ENCODE measurements around the gene MATN1. TPM values are rescaled to one million over a fixed set of nuclear protein-coding genes. Genes with fewer than 3 reads are reported as not detected.

The MATN1 gene
- total and polyA plus RNA-seq, 2 experiments from 2014 or later, result 0.32 TPM; not detected in 1

DNA sequence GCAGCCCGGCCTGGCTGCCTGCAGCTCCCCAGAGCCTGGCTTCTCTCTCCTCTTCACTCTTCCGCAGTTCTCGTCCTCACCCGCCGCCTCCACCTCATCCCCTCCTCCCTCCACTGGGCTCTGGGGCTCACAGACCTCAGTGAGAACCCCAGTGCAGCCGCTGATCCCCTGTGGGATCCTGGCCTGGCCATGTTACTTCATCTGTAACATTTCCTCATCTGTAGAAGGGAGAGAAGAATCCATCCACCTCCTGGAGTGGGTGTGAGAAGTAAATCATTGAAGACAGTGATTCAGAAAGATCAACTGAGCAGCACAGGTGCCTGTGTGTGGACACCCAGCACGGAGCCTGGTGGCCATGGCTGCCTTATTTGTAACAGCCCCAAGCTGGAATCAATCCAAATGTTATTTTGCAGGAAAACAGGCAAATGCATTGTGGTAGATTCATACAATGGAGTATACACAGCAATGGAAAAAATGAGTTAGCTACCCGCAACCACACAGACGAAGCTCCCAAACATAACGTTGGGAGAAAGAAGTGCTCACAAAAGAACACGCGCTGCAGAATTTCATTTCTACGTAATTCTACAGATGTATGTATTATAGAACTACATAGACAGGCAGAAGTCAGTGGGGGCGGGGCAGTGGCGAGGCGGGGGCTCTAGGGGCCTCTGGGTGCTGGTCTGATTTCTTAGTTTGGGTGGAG lies 25.5 kb upstream of the MATN1 start:
- H3K9ac ChIP-seq, result no peak overlapping the region
- H3K4me3 ChIP-seq, result no peak overlapping the region
- in situ Hi-C loops (cut with MboI), result no loop called here
- TF ChIP-seq EZH2 (IDR thresholded peaks at IDR 0.05; ENCODE audit: insufficient read depth, poor library complexity, severe bottlenecking) (no peak), EZH2phosphoT487 (IDR thresholded peaks at IDR 0.05; ENCODE audit: insufficient read depth, low read depth) (no peak)
- no peak overlapping the region for H3K27ac ChIP-seq
- H3K4me2 ChIP-seq (ENCODE audit: unreplicated experiment), result no peak overlapping the region
- 74 to 77% methylated on average over 16 of the region's 16 CpGs for WGBS, 2 experiments (ENCODE audit: low coverage in 1 of 2, low lambda C conversion rate in 2 of 2, missing lambda C conversion rate in 2 of 2)
- no peaks in the 10 kb centered on the region for H3K36me3 ChIP-seq (ENCODE audit: low read depth)
- no peaks in the 10 kb centered on the region for H3K79me2 ChIP-seq (ENCODE audit: insufficient read depth)
- no peak for DNase-seq
- no peaks in the 10 kb centered on the region; the same call in 1 of the 2 replicates for H3K4me1 ChIP-seq (ENCODE audit: insufficient read depth)
- H3K9me3 ChIP-seq (ENCODE audit: low read depth), result no peaks in the 10 kb centered on the region
- H3K9me2 ChIP-seq (ENCODE audit: insufficient read depth), result no peaks in the 10 kb centered on the region
- no peaks in the 10 kb centered on the region for H3K27me3 ChIP-seq (replicated peaks; ENCODE audit: insufficient read depth)
- H4K20me1 ChIP-seq (ENCODE audit: insufficient read depth), result no peaks in the 10 kb centered on the region
- H2AFZ ChIP-seq, result no peak overlapping the region
- no peaks in the 10 kb centered on the region for H3F3A ChIP-seq (ENCODE audit: insufficient read depth)

DNA sequence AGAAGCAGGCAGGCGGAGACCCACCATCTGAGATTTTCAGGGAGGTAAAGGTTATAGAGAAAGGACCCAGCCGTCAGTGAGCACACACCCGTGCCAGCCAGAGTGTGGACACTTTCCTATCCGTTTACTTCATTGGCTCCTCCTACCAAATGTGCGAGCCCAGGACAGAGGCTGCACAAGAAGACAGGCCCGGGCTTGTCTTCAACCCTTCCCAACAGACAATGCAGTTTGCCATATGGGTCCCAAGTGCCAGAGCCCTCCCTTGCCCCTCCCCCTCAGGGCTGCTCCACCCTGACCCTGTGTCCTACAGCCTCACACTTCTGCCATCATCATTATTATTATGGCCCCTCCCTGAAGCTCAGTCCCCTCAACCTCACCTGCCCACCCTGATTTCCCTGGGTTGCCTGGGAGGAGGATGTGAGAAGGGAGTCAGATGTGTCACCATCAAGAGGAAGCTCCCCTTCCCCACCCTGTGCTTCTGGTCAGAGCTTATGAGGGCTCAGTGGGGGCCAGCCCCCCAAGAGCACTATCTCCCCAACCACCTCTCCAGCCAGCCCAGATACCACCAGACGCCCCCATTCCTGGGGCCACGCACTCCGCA lies 24.8 kb upstream of the MATN1 start:
- DNase-seq, result no peak
- Histone ChIP-seq H3K4me2 (ENCODE audit: unreplicated experiment) (no peak overlapping the region), H2AFZ (no peak overlapping the region), H3K9ac (no peak overlapping the region), H3K79me2 (ENCODE audit: insufficient read depth) (no peaks in the 10 kb centered on the region), H3K4me1 (ENCODE audit: insufficient read depth) (no peaks in the 10 kb centered on the region; the same call in 1 of the 2 replicates), H4K20me1 (ENCODE audit: insufficient read depth) (no peaks in the 10 kb centered on the region), H3K27me3 (replicated peaks; ENCODE audit: insufficient read depth) (no peaks in the 10 kb centered on the region), H3K27ac (no peak overlapping the region), H3K9me3 (ENCODE audit: low read depth) (no peaks in the 10 kb centered on the region), H3K36me3 (ENCODE audit: low read depth) (no peaks in the 10 kb centered on the region), H3K9me2 (ENCODE audit: insufficient read depth) (no peaks in the 10 kb centered on the region), H3F3A (ENCODE audit: insufficient read depth) (no peaks in the 10 kb centered on the region), H3K4me3 (no peak overlapping the region)
- in situ Hi-C loops (cut with MboI), result no loop called here
- TF ChIP-seq EZH2phosphoT487 (IDR thresholded peaks at IDR 0.05; ENCODE audit: insufficient read depth, low read depth) (no peak), EZH2 (IDR thresholded peaks at IDR 0.05; ENCODE audit: insufficient read depth, poor library complexity, severe bottlenecking) (no peak)
- WGBS, 2 experiments (ENCODE audit: low coverage in 1 of 2, low lambda C conversion rate in 2 of 2, missing lambda C conversion rate in 2 of 2), result 34 to 41% methylated on average over 9 of the region's 9 CpGs

DNA sequence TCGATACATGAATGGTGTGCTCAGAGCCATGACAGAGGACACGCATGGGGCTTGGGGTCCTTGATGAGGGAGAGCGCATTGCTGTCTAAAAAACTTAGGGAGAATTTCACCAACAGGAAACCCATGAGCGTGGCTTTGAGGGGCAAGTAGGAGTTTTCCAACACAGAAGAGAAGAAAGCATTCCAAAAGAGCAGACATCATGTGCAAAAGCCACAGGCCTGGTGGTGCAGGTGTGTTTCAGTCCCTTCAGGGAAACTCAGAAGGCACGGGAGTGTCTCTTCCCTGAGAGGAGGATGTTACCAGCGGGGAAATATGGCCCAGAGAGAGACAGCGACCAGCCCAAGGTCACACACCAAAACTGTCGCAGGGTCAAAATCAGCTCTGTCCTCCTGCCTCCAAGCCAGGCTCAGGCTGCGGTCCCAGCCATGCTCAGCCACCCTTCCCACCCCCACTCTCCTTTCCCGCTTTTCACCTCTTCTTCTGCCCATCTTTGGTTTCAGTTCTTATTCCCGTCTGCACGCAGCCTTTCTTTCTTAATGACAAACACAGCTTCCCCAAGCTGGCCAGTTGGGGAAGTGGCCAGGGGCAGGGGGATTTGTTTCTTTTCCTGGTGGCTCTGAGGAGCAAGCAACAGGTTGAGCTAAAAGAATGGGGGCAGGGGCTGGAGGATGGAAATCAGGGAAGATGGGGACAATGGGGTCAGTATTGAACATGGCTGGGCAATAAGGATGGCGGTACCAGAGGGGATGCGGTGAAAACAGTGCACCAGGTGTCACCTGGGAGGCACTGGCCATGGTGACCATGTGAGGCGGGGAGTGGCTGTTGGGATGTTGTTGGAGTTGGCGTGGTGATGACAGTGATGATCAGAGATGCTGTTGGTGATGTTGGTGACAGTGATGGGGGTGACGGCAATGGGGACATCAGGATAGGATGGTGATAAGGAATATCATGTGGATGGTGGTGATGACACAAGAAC lies 23.9 kb upstream of the MATN1 start:
- in situ Hi-C loops (cut with MboI), result no loop called here

More for the DNA sequence above, 23.9 kb upstream of the MATN1 start:
- Histone ChIP-seq H3K9me3 (ENCODE audit: low read depth) (no peaks in the 10 kb centered on the region), H3F3A (ENCODE audit: insufficient read depth) (no peaks in the 10 kb centered on the region), H4K20me1 (ENCODE audit: insufficient read depth) (no peaks in the 10 kb centered on the region), H3K27me3 (replicated peaks; ENCODE audit: insufficient read depth) (no peaks in the 10 kb centered on the region), H3K9ac (no peak overlapping the region), H3K9me2 (ENCODE audit: insufficient read depth) (no peaks in the 10 kb centered on the region), H3K4me1 (ENCODE audit: insufficient read depth) (no peaks in the 10 kb centered on the region; the same call in 1 of the 2 replicates), H2AFZ (no peak overlapping the region), H3K4me2 (ENCODE audit: unreplicated experiment) (no peak overlapping the region), H3K27ac (no peak overlapping the region), H3K79me2 (ENCODE audit: insufficient read depth) (no peaks in the 10 kb centered on the region), H3K36me3 (ENCODE audit: low read depth) (no peaks in the 10 kb centered on the region), H3K4me3 (no peak overlapping the region)
- no peak for TF ChIP-seq EZH2 (IDR thresholded peaks at IDR 0.05; ENCODE audit: insufficient read depth, poor library complexity, severe bottlenecking)
- TF ChIP-seq EZH2phosphoT487 (IDR thresholded peaks at IDR 0.05; ENCODE audit: insufficient read depth, low read depth), result no peak
- WGBS, 2 experiments (ENCODE audit: low coverage in 1 of 2, low lambda C conversion rate in 2 of 2, missing lambda C conversion rate in 2 of 2), result 91% methylated on average over 17 of the region's 17 CpGs
- DNase-seq, result no peak
